Fibroblast of lung (primary cell): Measurements from ENCODE around the gene IQSEC3. TPM values are rescaled to one million over a fixed set of nuclear protein-coding genes. Genes with fewer than 3 reads are reported as not detected.
A peak's percentile ranks its signal among the peaks of the same experiment; 100 is the strongest.

Experiments used
- DNase-seq, 2 donors: peaks; one replicate each; pipeline versions ENCODE4 v3.0.0 to v3.0.0-alpha.2; 2010; ENCODE audit warnings: low read depth in 2 of 2
- H2AFZ ChIP-seq: 2 replicates; pipeline ENCODE4 v1.5.1; 2012; ENCODE audit warnings: low read length, control low read depth, inconsistent platforms
- H3K27ac ChIP-seq: 2 replicates; pipeline ENCODE4 v1.5.1; 2011; ENCODE audit warnings: low read length, control low read depth; ENCODE audit not compliant: insufficient read depth
- H3K27me3 ChIP-seq: 2 replicates; pipeline ENCODE4 v1.5.1; 2011; ENCODE audit warnings: mild to moderate bottlenecking, low read length; ENCODE audit not compliant: control insufficient read depth, insufficient read depth
- H3K36me3 ChIP-seq: 2 replicates; pipeline ENCODE4 v1.5.1; 2011; ENCODE audit warnings: low read length; ENCODE audit not compliant: control insufficient read depth, insufficient read depth
- H3K4me1 ChIP-seq: 2 replicates; pipeline ENCODE4 v1.5.1; 2011; ENCODE audit warnings: low read length; ENCODE audit not compliant: control insufficient read depth, insufficient read depth; ENCODE audit errors: extremely low read depth
- H3K4me2 ChIP-seq: 2 replicates; pipeline ENCODE4 v1.5.1; 2011; ENCODE audit warnings: low read length, control low read depth; ENCODE audit not compliant: insufficient read depth; ENCODE audit errors: extremely low read depth
- H3K4me3 ChIP-seq, 4 experiments: fragments of 200-600 bp in 1 of 4; sonication (generic) in 1 of 4; replicated peaks in 1 of 4; 2 replicates each; pipeline ENCODE4 v1.5.1; 2011 to 2016; ENCODE audit warnings: low read length in 4 of 4, low read depth in 3 of 4, mild to moderate bottlenecking in 3 of 4, control low read depth in 2 of 4, inconsistent platforms in 1 of 4, mixed read lengths in 1 of 4; ENCODE audit not compliant: insufficient read depth in 1 of 4; ENCODE audit errors: control extremely low read depth in 1 of 4
- H3K79me2 ChIP-seq: 2 replicates; pipeline ENCODE4 v1.5.1; 2012; ENCODE audit warnings: mild to moderate bottlenecking, low read length, inconsistent platforms; ENCODE audit not compliant: control insufficient read depth, insufficient read depth
- H3K9ac ChIP-seq: 2 replicates; pipeline ENCODE4 v1.5.1; 2011; ENCODE audit warnings: mild to moderate bottlenecking, low read length, control low read depth; ENCODE audit not compliant: insufficient read depth
- H3K9me3 ChIP-seq: 2 replicates; pipeline ENCODE4 v1.5.1; 2012; ENCODE audit warnings: low read depth, low read length; ENCODE audit not compliant: control insufficient read depth, insufficient read depth
- H4K20me1 ChIP-seq: 2 replicates; pipeline ENCODE4 v1.5.1; 2011; ENCODE audit warnings: low read length; ENCODE audit not compliant: control insufficient read depth, insufficient read depth; ENCODE audit errors: extremely low read depth
- CTCF ChIP-seq, 2 donors: IDR thresholded peaks in 1 of 2; conservative IDR thresholded peaks in 1 of 2; 1 replicate in 1 of 2; 2 replicates in 1 of 2; pipeline ENCODE4 v1.5.1; 2011 to 2012; ENCODE audit warnings: low read length in 2 of 2, control low read depth in 1 of 2, inconsistent platforms in 1 of 2, low read depth in 1 of 2, mild to moderate bottlenecking in 1 of 2
- EZH2 ChIP-seq: IDR thresholded peaks from 2 replicates; pipeline ENCODE4 v1.5.1; 2012; ENCODE audit warnings: low read length, control low read depth, mild to moderate bottlenecking; ENCODE audit errors: missing control alignments
- polyA plus RNA-seq, 2 donors: library from polyadenylated mRNA; depleted of rRNA in 1 of 2; stranded (reverse) in 1 of 2; unstranded in 1 of 2; fragments of >200 nt; gene quantifications; 2 replicates each; pipeline ENCODE4 v1.2.1, GENCODE V29; 2011 to 2012; ENCODE audit warnings: missing spikeins in 1 of 2
- total RNA-seq: library from RNA; depleted of rRNA; stranded (reverse); fragments of >200 nt; gene quantifications from 2 replicates; pipeline ENCODE4 v1.2.1, GENCODE V29; 2014

IQSEC3 gene
- total and polyA plus RNA-seq, 2 donors (not counting 1 experiment from before 2014, with no cell fraction given): 0.14 to 1.3 TPM

- H3K27me3 ChIP-seq: peaks cover 2% of the 10 kb centered on the region
- H3K4me2 ChIP-seq: no peak overlapping the region
- H2AFZ ChIP-seq: no peak overlapping the region
- no peak overlapping the region for H3K9ac ChIP-seq
- no peak overlapping the region for H3K4me3 ChIP-seq
- TF ChIP-seq CTCF (conservative IDR thresholded peaks at IDR 0.05 in 1 of 2, IDR thresholded peaks at IDR 0.05 in 1 of 2; ENCODE audit: low read depth in 1 of 2, low read length in 2 of 2) (no peak), EZH2 (no peak)
- peak; percentile 29 to 72 for DNase-seq
- H3K27ac ChIP-seq: peak overlapping the region; percentile 13
- H4K20me1 ChIP-seq: no peaks in the 10 kb centered on the region
- H3K4me1 ChIP-seq: peaks cover 12% of the 10 kb centered on the region
- H3K79me2 ChIP-seq: no peaks in the 10 kb centered on the region
- no peaks in the 10 kb centered on the region for H3K36me3 ChIP-seq
- H3K9me3 ChIP-seq: no peaks in the 10 kb centered on the region
Observed at GRCh38 chr12:176321-177181, 110.0 kb downstream of the IQSEC3 start.

GRCh38 chr12:177336-177979 lies 110.9 kb downstream of the IQSEC3 start:
- no peaks in the 10 kb centered on the region for H3K79me2 ChIP-seq
- no peak overlapping the region for H3K4me3 ChIP-seq
- H3K9ac ChIP-seq: no peak overlapping the region
- H3K9me3 ChIP-seq: no peaks in the 10 kb centered on the region
- H3K4me1 ChIP-seq: peaks cover 19% of the 10 kb centered on the region
- TF ChIP-seq EZH2 (no peak), CTCF (conservative IDR thresholded peaks at IDR 0.05 in 1 of 2, IDR thresholded peaks at IDR 0.05 in 1 of 2; ENCODE audit: low read depth in 1 of 2, low read length in 2 of 2) (no peak)
- H3K4me2 ChIP-seq: no peak overlapping the region
- no peaks in the 10 kb centered on the region for H3K36me3 ChIP-seq
- no peak overlapping the region for H2AFZ ChIP-seq
- H3K27me3 ChIP-seq: peaks cover 2% of the 10 kb centered on the region
- no peak overlapping the region for H3K27ac ChIP-seq
- H4K20me1 ChIP-seq: no peaks in the 10 kb centered on the region
- DNase-seq: no peak

GRCh38 chr12:177980-178828 lies 111.6 kb downstream of the IQSEC3 start:
- no peaks in the 10 kb centered on the region for H3K9me3 ChIP-seq
- peaks cover 21% of the 10 kb centered on the region for H3K4me1 ChIP-seq
- H3K27ac ChIP-seq: no peak overlapping the region
- no peak overlapping the region for H3K9ac ChIP-seq
- H4K20me1 ChIP-seq: no peaks in the 10 kb centered on the region
- no peak overlapping the region for H2AFZ ChIP-seq
- no peak for TF ChIP-seq EZH2
- no peak for TF ChIP-seq CTCF (conservative IDR thresholded peaks at IDR 0.05 in 1 of 2, IDR thresholded peaks at IDR 0.05 in 1 of 2; ENCODE audit: low read depth in 1 of 2, low read length in 2 of 2)
- DNase-seq: no peak
- no peaks in the 10 kb centered on the region for H3K36me3 ChIP-seq
- H3K4me2 ChIP-seq: no peak overlapping the region
- no peak overlapping the region for H3K4me3 ChIP-seq
- no peaks in the 10 kb centered on the region for H3K79me2 ChIP-seq
- peaks cover 2% of the 10 kb centered on the region for H3K27me3 ChIP-seq
